Measurements from ENCODE around the gene C9orf78. TPM values are rescaled to one million over a fixed set of nuclear protein-coding genes. Genes with fewer than 3 reads are reported as not detected.

C9orf78 gene
- total and polyA plus RNA-seq, 9 of the 15 experiments (the other 6 are each of a cell fraction or from before 2014, with no cell fraction given) = 94.6 to 266 (median 202) TPM

GRCh38 chr9:129835860-129836223, 767 bp upstream of the C9orf78 start (continued):
- TF ChIP-seq PKNOX1 (IDR thresholded peaks at IDR 0.05) (no peak), ZNF785 (CRISPR knock-in tag; IDR thresholded peaks at IDR 0.05) (no peak), RBM34 (IDR thresholded peaks at IDR 0.05; ENCODE audit: borderline replicate concordance, insufficient read depth, low read length) (no peak), PRPF4 (IDR thresholded peaks at IDR 0.05; ENCODE audit: insufficient read depth, low read depth, low read length, poor library complexity, severe bottlenecking) (no peak), DIDO1 (tag; IDR thresholded peaks at IDR 0.05; ENCODE audit: low read depth) (no peak), STAT6 (CRISPR knock-in tag; IDR thresholded peaks at IDR 0.05) (0 out of 2 replicates have a peak, but pooled peaks have one; percentile 39), IRF9 (tag; IDR thresholded peaks at IDR 0.05) (no peak), ZBTB40 (IDR thresholded peaks at IDR 0.05) (0 out of 2 replicates have a peak, but pooled peaks have one; percentile 14), ZBTB40 (CRISPR knock-in tag; IDR thresholded peaks at IDR 0.05) (no peak), MAFK (IDR thresholded peaks at IDR 0.05; ENCODE audit: low read length) (no peak), TCF15 (CRISPR knock-in tag; IDR thresholded peaks at IDR 0.05) (no peak), ZNF253 (CRISPR knock-in tag; conservative IDR thresholded peaks at IDR 0.05) (0 out of 2 replicates have a peak, but pooled peaks have one; percentile 17), SMAD1 (IDR thresholded peaks at IDR 0.05; ENCODE audit: low read depth, low read length, partially characterized antibody) (peak; percentile 11)
